NCI-H774 (cell line): Measurements from ENCODE around the gene FOXO4.
"Not testable (repeated sequence)": the region's sequence is repeated elsewhere in the genome, so short reads cannot be mapped to it uniquely, and the experiment has no call there.

ENCODE experiments used
- DNase-seq: peaks from one replicate; lab custom pipeline; 2025; lab: John Stamatoyannopoulos, UW

FOXO4 gene, protein sequence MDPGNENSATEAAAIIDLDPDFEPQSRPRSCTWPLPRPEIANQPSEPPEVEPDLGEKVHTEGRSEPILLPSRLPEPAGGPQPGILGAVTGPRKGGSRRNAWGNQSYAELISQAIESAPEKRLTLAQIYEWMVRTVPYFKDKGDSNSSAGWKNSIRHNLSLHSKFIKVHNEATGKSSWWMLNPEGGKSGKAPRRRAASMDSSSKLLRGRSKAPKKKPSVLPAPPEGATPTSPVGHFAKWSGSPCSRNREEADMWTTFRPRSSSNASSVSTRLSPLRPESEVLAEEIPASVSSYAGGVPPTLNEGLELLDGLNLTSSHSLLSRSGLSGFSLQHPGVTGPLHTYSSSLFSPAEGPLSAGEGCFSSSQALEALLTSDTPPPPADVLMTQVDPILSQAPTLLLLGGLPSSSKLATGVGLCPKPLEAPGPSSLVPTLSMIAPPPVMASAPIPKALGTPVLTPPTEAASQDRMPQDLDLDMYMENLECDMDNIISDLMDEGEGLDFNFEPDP

DNA sequence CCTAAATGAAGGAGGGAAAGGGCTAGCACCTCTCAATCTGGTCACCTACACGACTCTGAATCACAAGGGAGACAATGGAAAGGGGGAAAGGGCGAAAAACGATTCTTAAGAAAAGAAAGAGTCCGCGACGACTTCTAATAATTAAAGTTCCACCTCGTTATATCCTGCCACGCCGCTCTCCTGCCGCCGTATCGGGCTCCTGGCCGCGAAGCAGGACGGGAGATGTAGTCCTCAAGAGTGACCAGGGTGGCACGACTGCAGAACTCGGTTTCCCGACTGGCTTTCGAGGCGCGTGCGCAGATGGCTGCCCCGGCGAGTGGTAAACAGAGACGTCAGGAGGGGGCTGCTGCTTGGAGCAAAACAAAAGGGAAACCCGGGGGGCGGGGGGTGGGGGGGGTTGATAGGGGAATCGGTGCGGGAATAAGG lies at the start of gene FOXO4:
TSS of gene FOXO4 (plus strand) at position 297 of the 426 bp plus-strand sequence. CDS start 678 bp downstream, outside the sequence.
- DNase-seq, result peak; percentile 65

DNA sequence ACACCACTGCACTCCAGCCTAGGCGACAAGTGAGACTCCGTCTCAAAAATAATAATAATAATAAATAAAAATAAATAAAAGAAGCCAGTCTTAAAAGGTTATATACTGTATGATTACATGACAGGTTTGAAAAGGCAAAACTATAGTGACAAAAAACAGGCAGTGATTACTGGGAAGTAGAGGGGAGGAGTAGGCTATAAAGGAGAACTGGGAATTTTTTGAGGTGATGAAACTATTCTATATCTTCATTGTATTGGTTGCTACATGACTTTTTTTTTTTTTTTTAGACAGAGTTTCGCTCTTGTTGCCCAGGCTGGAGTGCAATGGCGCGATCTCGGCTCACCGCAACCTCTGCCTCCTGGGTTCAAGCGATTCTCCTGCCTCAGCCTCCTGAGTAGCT lies 47.8 kb upstream of the FOXO4 start:
- not testable (repeated sequence) for DNase-seq

DNA sequence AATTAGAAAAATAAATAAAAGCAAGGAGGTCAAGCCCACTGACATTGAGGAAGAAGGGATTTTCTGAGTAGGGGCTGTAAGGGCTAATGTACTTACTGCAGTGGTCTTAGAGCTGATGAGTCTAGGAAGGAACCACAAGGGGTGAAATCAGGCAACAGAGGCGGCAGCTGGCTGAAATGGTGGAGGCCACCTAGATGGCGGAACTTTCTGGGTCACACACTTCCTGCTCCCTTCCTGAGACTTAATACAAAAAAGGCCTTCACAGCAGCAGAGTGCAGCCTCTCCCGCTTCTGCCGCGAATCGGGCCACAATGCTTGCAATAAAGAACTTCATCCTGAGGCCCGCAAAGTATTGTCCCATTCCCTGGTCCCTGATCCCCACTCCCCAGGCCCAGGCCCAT lies 42.9 kb upstream of the FOXO4 start:
- no peak for DNase-seq

DNA sequence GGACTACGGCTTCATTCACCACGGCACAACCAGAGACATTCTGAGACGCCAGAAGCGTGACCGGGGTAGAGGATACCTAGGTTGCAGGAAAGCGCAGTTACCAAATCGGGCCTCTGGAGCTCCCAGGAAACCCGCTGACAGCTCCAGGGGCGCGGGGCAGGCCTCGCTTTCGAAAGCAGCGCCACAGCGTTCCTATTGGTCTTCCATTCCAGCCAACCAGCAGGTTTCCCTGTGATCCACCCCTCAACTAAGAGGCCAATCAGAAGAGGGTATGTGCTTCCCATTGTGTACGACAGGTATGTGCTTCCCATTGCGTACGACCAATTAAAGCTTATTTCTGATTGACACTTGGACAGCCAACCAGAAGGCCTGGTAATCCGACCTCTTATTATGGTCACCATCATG lies 42.4 kb upstream of the FOXO4 start:
- DNase-seq, result no peak

DNA sequence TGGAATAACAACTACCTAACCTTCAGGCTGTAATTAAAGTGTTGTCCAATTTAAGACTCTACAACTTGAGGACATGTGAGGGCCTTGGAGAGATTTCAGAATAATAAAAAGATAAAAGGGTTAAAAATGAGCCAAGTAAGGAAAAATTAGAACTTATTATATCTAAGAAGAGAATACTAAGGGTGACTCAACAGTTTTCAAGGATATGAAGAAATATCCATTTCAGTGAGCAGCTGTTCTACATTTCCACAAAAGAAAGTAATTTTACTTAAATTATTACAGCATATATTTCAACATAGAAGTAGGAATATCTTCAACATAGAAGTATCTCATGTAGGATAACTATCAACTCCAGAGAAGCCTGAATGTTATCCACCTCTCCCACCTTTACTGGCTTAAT lies 38.8 kb upstream of the FOXO4 start:
- no peak for DNase-seq

DNA sequence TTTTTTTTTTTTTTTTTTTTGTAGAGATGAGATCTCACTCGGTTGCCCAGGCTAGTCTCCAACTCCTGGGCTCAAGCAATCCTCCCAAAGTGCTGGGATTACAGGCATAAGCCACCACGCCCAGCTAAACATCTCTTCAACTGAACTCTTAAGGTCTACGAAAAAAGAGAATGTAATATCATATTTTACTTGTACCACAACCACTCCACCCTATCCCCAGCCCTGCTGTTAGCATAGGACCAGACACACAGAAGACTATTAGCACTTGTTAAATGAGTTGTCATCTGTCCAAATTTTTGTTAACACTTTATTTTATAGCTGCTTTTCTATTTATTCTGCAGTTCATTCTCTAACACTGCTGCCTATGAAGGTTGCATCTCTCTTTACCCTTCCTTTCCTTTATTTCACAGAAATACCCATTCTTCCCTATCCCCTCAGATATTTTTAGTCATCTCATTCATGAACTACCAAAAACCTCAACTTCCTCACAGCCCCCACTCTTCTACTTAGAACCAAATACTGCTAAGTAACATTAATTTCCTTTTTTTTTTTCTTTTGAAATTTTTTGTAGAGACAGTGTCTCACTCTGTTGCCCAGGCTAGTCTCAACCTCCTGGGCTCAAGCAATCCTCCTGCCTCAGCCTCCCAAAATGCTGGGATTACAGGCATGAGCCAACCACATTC lies 37.7 kb upstream of the FOXO4 start:
- DNase-seq, result no peak

DNA sequence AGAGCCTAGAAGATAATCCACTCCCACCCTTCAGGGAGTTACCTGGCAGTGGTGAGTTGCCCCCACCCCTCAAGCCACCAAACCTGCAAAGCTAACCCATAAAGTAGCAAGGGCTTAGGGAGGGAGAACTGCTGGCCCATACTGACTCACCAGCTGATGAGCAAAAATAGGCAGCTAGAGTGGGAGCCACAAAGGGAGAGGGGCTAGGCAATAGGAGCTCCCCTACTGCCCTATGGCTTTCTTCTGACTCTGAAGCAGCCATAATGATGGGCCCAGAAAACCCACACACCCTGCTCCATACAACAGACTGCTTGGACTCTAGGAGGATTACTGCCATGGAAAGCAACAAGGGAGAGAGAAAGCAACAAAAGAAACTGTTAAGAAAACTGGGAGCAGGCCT lies 35.5 kb upstream of the FOXO4 start:
- no peak for DNase-seq

DNA sequence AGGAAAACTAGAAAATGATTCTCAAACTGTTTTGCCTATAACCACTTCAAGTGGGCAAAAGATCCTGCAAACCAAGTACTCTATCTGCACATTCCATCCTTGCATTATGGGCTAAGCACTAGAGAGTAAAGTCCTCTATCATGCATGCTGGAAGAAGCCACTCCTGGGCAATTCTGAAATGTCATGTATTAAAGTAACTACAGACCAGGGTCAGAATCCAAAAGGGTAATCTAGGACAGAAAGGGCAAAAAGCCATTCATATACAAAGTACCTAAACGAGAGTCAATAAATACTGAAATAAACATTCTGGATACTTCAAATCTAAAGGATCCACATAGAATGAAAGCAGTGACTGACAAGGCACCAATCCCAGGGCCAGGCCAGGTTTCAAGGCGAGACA lies 28.6 kb upstream of the FOXO4 start:
- DNase-seq, result no peak

DNA sequence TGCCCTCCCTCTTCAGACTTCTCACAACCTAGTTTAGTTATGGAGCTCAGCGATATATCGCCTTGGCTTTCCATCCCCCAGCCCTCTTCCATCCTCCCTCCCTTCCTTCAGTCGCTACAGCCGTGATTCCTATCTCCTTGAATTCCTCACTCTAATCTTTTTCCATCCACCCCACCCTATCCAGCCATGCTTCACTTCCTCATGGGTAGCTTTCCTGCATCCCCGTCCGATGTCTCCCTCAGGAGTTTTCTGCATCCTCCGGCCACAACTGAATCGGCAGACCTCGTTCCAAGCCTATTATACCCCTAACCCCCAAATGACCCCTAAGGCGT lies 28.0 kb upstream of the FOXO4 start:
- DNase-seq, result no peak

DNA sequence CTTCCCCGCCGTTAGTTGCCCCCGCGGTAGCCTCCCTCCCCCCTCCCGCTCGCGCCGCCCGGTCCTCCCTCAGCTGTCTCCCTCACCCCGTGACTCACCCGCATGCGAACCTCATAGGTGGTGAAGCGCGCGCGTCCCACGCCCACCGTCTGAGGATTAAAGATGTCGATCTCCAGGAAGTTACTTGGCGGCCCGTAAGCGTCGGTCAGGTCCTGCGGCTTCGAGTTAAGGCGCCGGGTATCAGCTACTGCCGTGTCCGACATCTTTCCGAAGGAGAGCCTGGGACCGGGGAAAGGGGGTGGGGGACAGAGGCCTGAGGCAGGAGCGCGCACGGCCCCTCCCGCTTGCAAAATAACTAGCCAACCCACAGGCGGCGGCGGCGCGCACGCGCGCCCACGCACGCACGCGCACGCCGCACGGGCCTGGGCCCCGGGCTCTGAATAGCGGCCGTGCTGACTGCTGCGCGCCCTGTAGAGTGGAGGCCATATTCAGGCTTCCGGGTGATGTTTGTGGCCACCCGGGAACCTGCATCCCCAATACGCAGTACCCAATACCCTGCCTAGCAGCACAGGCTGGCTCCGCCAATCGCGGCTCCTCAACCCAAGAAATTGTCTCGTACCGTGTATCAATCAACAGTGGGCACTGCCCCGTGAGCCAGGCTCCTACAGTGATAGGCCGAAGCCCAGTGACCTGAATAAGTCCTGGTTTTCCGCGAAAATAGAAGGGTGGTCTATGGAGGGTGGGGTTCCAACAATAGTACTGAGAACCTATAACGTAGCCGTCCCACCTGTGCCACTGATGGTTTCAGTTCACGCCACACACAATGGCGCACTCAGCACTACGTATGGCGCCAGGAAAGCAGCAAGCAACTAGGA lies 27.4 kb upstream of the FOXO4 start, which contains the start of gene SNX12:
TSS of gene SNX12 (minus strand) at position 291 of the 875 bp plus-strand sequence. CDS start at position 263, 28 bp downstream.
- peak; percentile 87 for DNase-seq

DNA sequence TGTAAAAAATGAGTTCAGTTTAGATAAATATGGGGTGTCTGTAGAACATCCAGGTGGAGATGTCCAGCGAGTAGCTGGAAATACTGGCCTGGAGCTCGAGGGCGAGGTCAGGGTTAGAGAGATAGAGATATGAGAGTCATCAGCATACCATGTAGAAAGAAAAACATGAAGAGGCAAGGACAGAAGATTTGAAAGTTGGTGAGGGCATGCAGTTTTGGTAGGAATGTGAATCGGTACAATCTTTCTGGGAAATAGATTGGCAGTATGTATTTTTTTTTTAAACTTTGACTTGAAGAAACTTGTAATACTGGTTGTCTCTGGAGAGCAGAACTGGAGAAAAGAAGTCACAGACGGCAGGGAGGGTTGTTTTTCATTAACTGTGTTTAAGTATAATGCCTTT lies 25.1 kb upstream of the FOXO4 start:
- no peak for DNase-seq

DNA sequence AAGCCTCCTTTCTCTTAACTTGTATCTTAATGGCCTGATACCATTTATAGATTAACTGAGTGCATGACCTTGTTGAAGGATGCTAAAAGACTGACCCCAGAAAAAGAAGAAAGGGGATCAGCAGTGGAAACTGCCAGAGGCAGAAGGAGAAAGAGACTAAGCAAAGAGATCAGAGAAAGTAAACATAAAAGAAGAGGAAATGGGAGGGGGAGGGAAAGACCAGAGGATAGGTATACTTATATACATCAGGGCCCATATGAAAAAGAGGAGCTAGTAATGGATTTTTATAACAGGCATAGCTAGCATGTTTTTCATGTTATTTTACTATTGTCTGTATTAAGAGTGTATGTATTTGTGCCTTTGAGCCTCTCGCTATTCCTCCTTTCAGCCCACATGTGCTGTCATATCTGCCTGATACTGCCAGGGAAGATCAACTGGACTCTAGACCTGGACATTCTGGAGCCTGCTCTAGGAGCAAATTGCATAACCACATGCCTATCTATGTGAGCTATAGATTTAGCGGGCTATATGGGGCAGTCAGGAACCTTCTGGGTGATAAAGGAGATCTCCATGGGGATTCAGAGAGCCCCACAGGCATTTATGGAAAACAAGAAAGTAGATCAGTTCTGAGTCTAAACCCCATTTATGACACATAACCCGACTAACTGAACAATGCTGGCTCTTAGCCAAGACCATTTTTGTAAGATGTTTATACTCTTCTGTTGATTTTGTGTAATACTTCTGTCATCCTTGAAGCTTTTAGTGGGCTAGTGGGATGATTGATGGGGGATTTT lies 14.1 kb upstream of the FOXO4 start:
- no peak for DNase-seq

DNA sequence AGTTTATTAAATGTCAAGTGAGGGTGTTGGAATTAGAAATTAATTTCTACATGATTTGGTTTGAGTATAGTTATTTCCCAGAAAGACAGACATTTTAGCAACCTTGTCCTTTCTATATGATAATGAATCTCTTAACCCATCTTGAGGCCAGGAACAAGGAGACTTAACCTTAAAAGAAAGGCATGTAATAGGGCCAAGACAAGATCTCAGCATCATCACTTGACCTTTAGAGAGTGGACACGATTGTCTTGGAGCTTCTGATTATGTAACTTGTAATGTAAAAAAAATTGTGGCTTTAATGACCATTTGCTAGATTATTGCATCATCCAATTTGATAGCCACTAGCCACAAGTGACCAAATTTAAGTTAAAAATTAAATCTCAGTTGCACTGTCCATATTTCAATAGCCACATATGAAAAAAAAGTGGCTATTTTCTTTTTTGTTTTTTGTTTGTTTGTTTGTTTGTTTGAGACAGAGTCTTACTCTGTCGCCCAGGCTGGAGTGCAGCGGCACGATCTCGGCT lies 13.5 kb upstream of the FOXO4 start:
- DNase-seq, result no peak

DNA sequence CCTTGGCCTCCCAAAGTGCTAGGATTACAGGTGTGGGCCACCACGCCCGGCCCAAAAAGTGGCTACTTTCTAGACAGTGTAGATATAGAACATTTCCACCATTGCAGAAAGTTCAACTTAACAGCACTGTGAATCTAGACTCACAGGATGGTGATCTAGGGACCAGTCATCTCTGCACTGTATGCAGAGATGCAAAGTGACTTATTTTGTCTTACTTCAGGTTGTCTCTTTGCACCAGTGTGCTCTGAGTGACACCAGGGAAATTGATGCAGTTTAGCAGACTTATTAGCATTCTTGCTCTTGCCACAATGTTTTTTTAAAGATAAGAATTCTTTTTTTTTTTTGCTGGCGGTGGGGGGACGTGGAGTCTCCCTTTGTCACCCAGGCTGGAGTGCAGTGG lies 12.8 kb upstream of the FOXO4 start:
- no peak for DNase-seq

DNA sequence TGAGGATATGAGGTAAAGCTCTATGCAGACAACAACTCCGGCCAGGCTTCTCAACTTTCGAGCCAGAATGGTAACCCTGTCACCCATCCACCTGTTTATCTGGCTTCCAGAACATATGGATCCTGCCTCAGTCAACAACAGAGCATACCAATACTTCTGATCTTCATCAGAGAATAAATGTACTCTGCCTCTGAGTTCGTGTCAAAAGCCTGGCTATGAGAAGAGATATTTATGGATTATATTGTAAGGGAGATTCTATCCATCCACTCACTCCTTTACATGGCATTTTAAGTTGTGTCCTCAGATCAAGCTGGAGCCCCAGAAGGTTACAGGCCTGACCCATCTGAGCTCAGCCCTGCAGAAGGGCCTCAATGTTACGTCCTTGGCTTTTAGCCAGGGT lies 9.8 kb upstream of the FOXO4 start:
- no peak for DNase-seq

DNA sequence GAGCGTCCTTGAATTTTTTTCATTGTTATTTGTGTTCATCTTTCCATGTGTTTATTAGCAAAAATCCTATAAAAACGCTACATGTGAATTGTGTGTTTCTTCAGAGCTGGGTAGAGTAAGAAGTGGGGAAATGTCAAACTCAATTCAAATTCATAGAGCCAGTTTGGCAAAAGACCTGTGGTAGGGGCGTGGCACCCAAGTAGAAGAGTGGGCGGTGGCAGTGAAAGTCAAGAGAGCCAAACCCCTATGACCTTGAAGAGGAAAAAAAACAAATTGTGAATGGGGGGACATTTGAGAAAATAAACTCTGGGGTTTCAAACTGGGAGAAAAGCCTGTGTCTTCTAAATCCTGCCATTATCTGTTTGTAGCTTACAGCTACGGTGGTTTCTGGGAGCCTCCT lies 4.4 kb upstream of the FOXO4 start:
- no peak for DNase-seq

DNA sequence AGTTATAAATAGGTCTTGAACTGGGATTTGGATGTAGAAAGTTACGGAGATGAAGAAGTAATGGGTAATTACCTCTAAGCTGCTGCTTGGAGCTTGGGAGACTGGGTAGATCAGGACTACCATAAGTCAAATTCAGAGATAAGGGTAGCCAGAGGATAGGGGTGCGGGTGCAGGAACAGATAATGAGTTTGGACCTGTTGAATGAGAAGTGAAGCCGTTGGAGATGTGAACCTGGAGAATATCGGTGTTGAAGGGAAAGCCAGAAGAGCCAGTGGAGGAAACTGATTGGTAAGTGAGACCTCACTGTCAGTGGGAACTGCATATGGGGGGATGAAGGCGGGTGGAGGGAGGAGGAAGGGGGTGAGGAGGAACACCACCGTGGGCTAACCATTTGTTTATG lies 618 bp upstream of the FOXO4 start:
- DNase-seq, result no peak

DNA sequence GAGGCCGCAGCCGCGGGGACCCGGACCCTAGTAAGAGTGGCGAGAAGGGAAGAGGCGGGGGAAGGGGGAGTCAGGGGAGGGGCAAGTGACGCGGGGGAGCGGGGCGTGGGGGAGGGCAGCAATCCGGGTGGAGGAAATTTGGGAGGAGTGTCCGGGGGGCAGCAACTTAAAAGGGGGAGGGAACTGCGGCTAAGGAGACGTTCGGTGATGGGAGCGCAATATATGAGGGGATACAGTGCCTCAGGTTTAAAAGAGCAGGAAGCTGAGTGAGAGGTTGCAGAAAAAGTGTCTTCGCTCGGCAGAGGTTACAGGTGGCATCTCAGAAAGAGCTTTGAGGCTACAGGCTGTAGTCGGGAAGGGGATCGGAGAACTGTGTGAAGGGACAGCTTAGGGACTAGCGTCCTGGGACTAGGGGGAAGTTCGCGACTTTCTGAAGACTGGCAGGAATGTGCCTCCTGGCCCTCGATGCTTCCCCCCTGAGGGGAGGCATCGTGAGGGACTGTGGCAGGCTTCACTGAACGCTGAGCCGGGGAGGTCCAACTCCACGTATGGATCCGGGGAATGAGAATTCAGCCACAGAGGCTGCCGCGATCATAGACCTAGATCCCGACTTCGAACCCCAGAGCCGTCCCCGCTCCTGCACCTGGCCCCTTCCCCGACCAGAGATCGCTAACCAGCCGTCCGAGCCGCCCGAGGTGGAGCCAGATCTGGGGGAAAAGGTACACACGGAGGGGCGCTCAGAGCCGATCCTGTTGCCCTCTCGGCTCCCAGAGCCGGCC lies 519 bp downstream of the FOXO4 start:
- DNase-seq, result no peak

DNA sequence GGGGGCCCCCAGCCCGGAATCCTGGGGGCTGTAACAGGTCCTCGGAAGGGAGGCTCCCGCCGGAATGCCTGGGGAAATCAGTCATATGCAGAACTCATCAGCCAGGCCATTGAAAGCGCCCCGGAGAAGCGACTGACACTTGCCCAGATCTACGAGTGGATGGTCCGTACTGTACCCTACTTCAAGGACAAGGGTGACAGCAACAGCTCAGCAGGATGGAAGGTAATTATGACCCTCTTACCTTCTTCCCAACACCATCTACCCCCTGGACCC lies 1.0 kb downstream of the FOXO4 start:
- no peak for DNase-seq

DNA sequence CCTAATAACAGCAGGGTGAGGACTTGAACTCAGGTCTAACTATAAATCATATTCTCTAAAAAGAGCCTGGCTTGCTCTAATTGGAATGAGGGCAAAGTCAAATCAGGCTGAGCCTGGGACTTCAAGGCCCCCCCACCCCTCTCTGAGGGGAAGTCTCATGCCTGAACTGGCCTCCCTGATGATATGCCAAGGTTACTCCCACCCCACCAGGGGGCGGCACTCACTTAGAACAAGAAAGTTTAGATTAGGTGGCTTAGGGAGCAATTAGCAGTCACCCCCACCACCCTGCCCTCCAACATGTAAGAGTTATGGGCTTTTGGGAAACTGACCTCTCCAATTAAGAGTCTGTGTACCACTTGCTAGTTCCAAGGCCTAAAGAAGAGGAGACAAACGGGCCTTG lies 2.7 kb downstream of the FOXO4 start:
- DNase-seq, result no peak
